CD8-positive, alpha-beta memory T cell (primary cell): ENCODE data around the gene ICA1. TPM values are rescaled to one million over a fixed set of nuclear protein-coding genes. Genes with fewer than 3 reads are reported as not detected.
A peak's percentile ranks its signal among the peaks of the same experiment; 100 is the strongest.
"Not testable (repeated sequence)": the region's sequence is repeated elsewhere in the genome, so short reads cannot be mapped to it uniquely, and the experiment has no call there.

Source experiments
- CTCF ChIA-PET: fragments of 350-600 bp; sonication (Branson Sonifier 250); formaldehyde crosslinking; loops from one replicate; lab custom pipeline; 2021; ENCODE audit warnings: antibody characterized with exemption; lab: Charles Lee
- POLR2A ChIA-PET: fragments of 350-600 bp; sonication (Branson Sonifier 250); formaldehyde crosslinking; loops from one replicate; lab custom pipeline; 2021; ENCODE audit warnings: antibody characterized with exemption; lab: Charles Lee
- DNase-seq, 5 donors: peaks; one replicate each; pipeline versions ENCODE4 v3.0.0 to v3.0.0-alpha.2; 2020 to 2022; ENCODE audit warnings: mixed read lengths in 1 of 5
- H3K27ac ChIP-seq: one replicate; pipeline ENCODE4 v1.7.0; 2013; ENCODE audit warnings: low read depth, mild to moderate bottlenecking, low read length, moderate library complexity
- H3K27me3 ChIP-seq: 2 replicates; pipeline ENCODE4 v1.7.0; 2013; ENCODE audit warnings: low read length, mild to moderate bottlenecking; ENCODE audit not compliant: insufficient read depth, poor library complexity, severe bottlenecking
- H3K36me3 ChIP-seq: 2 replicates; pipeline ENCODE4 v1.7.0; 2013; ENCODE audit warnings: mild to moderate bottlenecking, low read length, moderate library complexity; ENCODE audit not compliant: insufficient read depth
- H3K4me1 ChIP-seq: 2 replicates; pipeline ENCODE4 v1.7.0; 2013; ENCODE audit warnings: mild to moderate bottlenecking, low read length, moderate library complexity; ENCODE audit not compliant: insufficient read depth
- H3K4me3 ChIP-seq: 2 replicates; pipeline ENCODE4 v1.7.0; 2013; ENCODE audit warnings: mild to moderate bottlenecking, low read length
- H3K9me3 ChIP-seq: 2 replicates; pipeline ENCODE4 v1.7.0; 2013; ENCODE audit warnings: mild to moderate bottlenecking, low read length
- H3K27ac Mint-ChIP-seq, 8 donors: one replicate each; pipeline ENCODE4 v1.8.0; 2020 to 2021; ENCODE audit warnings: mixed read lengths in 8 of 8, mild to moderate bottlenecking in 6 of 8, inconsistent platforms in 3 of 8, moderate library complexity in 3 of 8
- H3K27me3 Mint-ChIP-seq, 2 donors: one replicate each; pipeline ENCODE4 v1.8.0; 2020 to 2021; ENCODE audit warnings: mixed read lengths in 2 of 2, mild to moderate bottlenecking in 1 of 2, moderate library complexity in 1 of 2
- H3K36me3 Mint-ChIP-seq, 3 donors: one replicate each; pipeline ENCODE4 v1.8.0; 2020 to 2021; ENCODE audit warnings: mixed read lengths in 3 of 3, inconsistent platforms in 1 of 3, mild to moderate bottlenecking in 1 of 3
- H3K4me1 Mint-ChIP-seq, 3 donors: one replicate each; pipeline ENCODE4 v1.8.0; 2020 to 2021; ENCODE audit warnings: mixed read lengths in 3 of 3, inconsistent platforms in 1 of 3, mild to moderate bottlenecking in 1 of 3
- H3K4me3 Mint-ChIP-seq, 7 donors: one replicate each; pipeline ENCODE4 v1.8.0; 2020 to 2021; ENCODE audit warnings: mixed read lengths in 7 of 7, mild to moderate bottlenecking in 6 of 7, moderate library complexity in 4 of 7, inconsistent platforms in 2 of 7
- H3K9me3 Mint-ChIP-seq, 5 donors: one replicate each; pipeline ENCODE4 v1.8.0; 2020 to 2022; ENCODE audit warnings: mixed read lengths in 5 of 5, mild to moderate bottlenecking in 3 of 5, moderate library complexity in 2 of 5, inconsistent platforms in 1 of 5
- polyA plus RNA-seq: library from polyadenylated mRNA; unstranded; fragments of 300-500 nt; fragmentation: Illumina TruSeq; gene quantifications from one replicate; pipeline ENCODE4 v1.2.3, GENCODE V29; 2021
- total RNA-seq, 2 experiments: library from RNA; stranded (reverse); gene quantifications; one replicate each; pipeline ENCODE4 v1.2.3, GENCODE V29; 2021

The ICA1 gene
- total and polyA plus RNA-seq, 3 experiments from 2014 or later, result 0.33 to 3.3 (median 0.46) TPM

GRCh38 chr7:8246020-8246419, 15.9 kb downstream of the ICA1 start:
- ChIA-PET POLR2A (no interaction called here), CTCF (no interaction called here)
- H3K4me1 ChIP-seq, result no peaks in the 10 kb centered on the region
- peaks cover 3 to 31% (median 18%) of the 10 kb centered on the region in 5 donors for H3K9me3 Mint-ChIP-seq
- H3K36me3 ChIP-seq, result no peaks in the 10 kb centered on the region
- no peaks in the 10 kb centered on the region for H3K27me3 ChIP-seq
- H3K9me3 ChIP-seq, result no peaks in the 10 kb centered on the region
- no peaks in the 10 kb centered on the region for H3K4me1 Mint-ChIP-seq
- peaks cover 10 to 20% of the 10 kb centered on the region in 2 donors for H3K27me3 Mint-ChIP-seq
- H3K27ac Mint-ChIP-seq, result no peak overlapping the region
- no peak overlapping the region for H3K4me3 ChIP-seq
- peaks cover 0 to 13% (median 0%) of the 10 kb centered on the region in 3 donors for H3K36me3 Mint-ChIP-seq
- DNase-seq, result no peak
- H3K4me3 Mint-ChIP-seq, result no peak overlapping the region
- H3K27ac ChIP-seq, result no peak overlapping the region

- H3K9me3 Mint-ChIP-seq, result peaks cover 3 to 31% (median 22%) of the 10 kb centered on the region in 5 donors
- CTCF ChIA-PET, H3K27me3 ChIP-seq, H3K4me3 Mint-ChIP-seq, DNase-seq, H3K27ac ChIP-seq, H3K9me3 ChIP-seq, H3K27ac Mint-ChIP-seq, POLR2A ChIA-PET, H3K36me3 ChIP-seq, H3K4me1 Mint-ChIP-seq, H3K4me1 ChIP-seq, H3K4me3 ChIP-seq: not testable (repeated sequence)
- H3K27me3 Mint-ChIP-seq, result peaks cover 15 to 26% of the 10 kb centered on the region in 2 donors
- peaks cover 0 to 13% (median 0%) of the 10 kb centered on the region in 3 donors for H3K36me3 Mint-ChIP-seq
Observed at GRCh38 chr7:8245032-8245431, 16.9 kb downstream of the ICA1 start.

GRCh38 chr7:8243059-8243458, 18.9 kb downstream of the ICA1 start:
- H3K27ac Mint-ChIP-seq, H3K27me3 ChIP-seq, DNase-seq, H3K4me1 ChIP-seq, H3K36me3 ChIP-seq, CTCF ChIA-PET, H3K4me1 Mint-ChIP-seq, H3K4me3 Mint-ChIP-seq, POLR2A ChIA-PET, H3K9me3 ChIP-seq, H3K27ac ChIP-seq, H3K4me3 ChIP-seq: not testable (repeated sequence)
- H3K36me3 Mint-ChIP-seq, result peaks cover 0 to 16% (median 0%) of the 10 kb centered on the region in 3 donors
- peaks cover 18 to 29% of the 10 kb centered on the region in 2 donors for H3K27me3 Mint-ChIP-seq
- H3K9me3 Mint-ChIP-seq, result peaks cover 3 to 31% (median 27%) of the 10 kb centered on the region in 5 donors

- H3K4me3 ChIP-seq, POLR2A ChIA-PET, H3K27ac ChIP-seq, CTCF ChIA-PET, H3K27me3 ChIP-seq, H3K4me1 ChIP-seq, H3K4me3 Mint-ChIP-seq, H3K27ac Mint-ChIP-seq, H3K36me3 ChIP-seq, H3K9me3 ChIP-seq, H3K4me1 Mint-ChIP-seq, DNase-seq: not testable (repeated sequence)
- H3K36me3 Mint-ChIP-seq, result peaks cover 0 to 16% (median 0%) of the 10 kb centered on the region in 3 donors
- H3K27me3 Mint-ChIP-seq, result peaks cover 20 to 40% of the 10 kb centered on the region in 2 donors
- peaks cover 3 to 30% (median 26%) of the 10 kb centered on the region in 5 donors for H3K9me3 Mint-ChIP-seq
Observed at GRCh38 chr7:8239702-8240362, 22.1 kb downstream of the ICA1 start.

- H3K4me1 ChIP-seq, result no peaks in the 10 kb centered on the region
- Mint-ChIP-seq H3K36me3 (peaks cover 0 to 4% (median 0%) of the 10 kb centered on the region in 3 donors), H3K4me3 (no peak overlapping the region), H3K4me1 (no peaks in the 10 kb centered on the region), H3K27me3 (peaks cover 18 to 45% of the 10 kb centered on the region in 2 donors), H3K27ac (no peak overlapping the region), H3K9me3 (peaks cover 0 to 11% (median under 1%) of the 10 kb centered on the region in 5 donors)
- CTCF ChIA-PET, result no interaction called here
- H3K9me3 ChIP-seq, result no peaks in the 10 kb centered on the region
- POLR2A ChIA-PET, result no interaction called here
- peaks cover 4% of the 10 kb centered on the region for H3K27me3 ChIP-seq
- H3K27ac ChIP-seq, result no peak overlapping the region
- H3K36me3 ChIP-seq, result no peaks in the 10 kb centered on the region
- H3K4me3 ChIP-seq, result no peak overlapping the region
- DNase-seq, result no peak
Observed at GRCh38 chr7:8236780-8237407, 25.1 kb downstream of the ICA1 start.

GRCh38 chr7:8232999-8233847, 28.7 kb downstream of the ICA1 start:
- Mint-ChIP-seq H3K4me3 (no peak overlapping the region), H3K27ac (peak overlapping the region in 1 of 8 donors; percentile 28), H3K27me3 (peaks cover 11 to 42% of the 10 kb centered on the region in 2 donors), H3K4me1 (no peaks in the 10 kb centered on the region), H3K36me3 (no peaks in the 10 kb centered on the region), H3K9me3 (no peaks in the 10 kb centered on the region)
- ChIA-PET CTCF (no interaction called here), POLR2A (no interaction called here)
- Histone ChIP-seq H3K4me1 (no peaks in the 10 kb centered on the region), H3K27me3 (peaks cover 4% of the 10 kb centered on the region), H3K36me3 (no peaks in the 10 kb centered on the region), H3K4me3 (no peak overlapping the region), H3K9me3 (no peaks in the 10 kb centered on the region), H3K27ac (peak overlapping the region; percentile 24)
- DNase-seq, result no peak

GRCh38 chr7:8229927-8230326, 32.0 kb downstream of the ICA1 start:
- no peaks in the 10 kb centered on the region for H3K4me1 Mint-ChIP-seq
- ChIA-PET POLR2A (no interaction called here), CTCF (no interaction called here)
- H3K27ac Mint-ChIP-seq, result no peak overlapping the region
- no peaks in the 10 kb centered on the region for H3K9me3 Mint-ChIP-seq
- Histone ChIP-seq H3K27ac (no peak overlapping the region), H3K4me3 (no peak overlapping the region), H3K9me3 (no peaks in the 10 kb centered on the region), H3K36me3 (no peaks in the 10 kb centered on the region), H3K4me1 (no peaks in the 10 kb centered on the region), H3K27me3 (peaks cover 4% of the 10 kb centered on the region)
- H3K4me3 Mint-ChIP-seq, result no peak overlapping the region
- peaks cover 20 to 55% of the 10 kb centered on the region in 2 donors for H3K27me3 Mint-ChIP-seq
- H3K36me3 Mint-ChIP-seq, result peaks cover 0 to 3% (median 1%) of the 10 kb centered on the region in 3 donors
- no peak for DNase-seq
